22Rv1 (cell line): ENCODE data around the gene ARX.

Experiments used
- ZFX ChIP-seq: fragments of 450-650 bp; IDR thresholded peaks from 2 replicates; pipeline ENCODE4 v1.6.1; 2017; ENCODE audit warnings: antibody characterized with exemption, borderline replicate concordance
- TF ChIP-seq, protein P1 (sequence below): fragments of 450-650 bp; IDR thresholded peaks from 2 replicates; pipeline ENCODE4 v1.5.1; 2017; ENCODE audit warnings: mild to moderate bottlenecking

GRCh38 chrX:25004040-25004439 lies 11.7 kb downstream of the ARX start:
- TF ChIP-seq, protein P1, sequence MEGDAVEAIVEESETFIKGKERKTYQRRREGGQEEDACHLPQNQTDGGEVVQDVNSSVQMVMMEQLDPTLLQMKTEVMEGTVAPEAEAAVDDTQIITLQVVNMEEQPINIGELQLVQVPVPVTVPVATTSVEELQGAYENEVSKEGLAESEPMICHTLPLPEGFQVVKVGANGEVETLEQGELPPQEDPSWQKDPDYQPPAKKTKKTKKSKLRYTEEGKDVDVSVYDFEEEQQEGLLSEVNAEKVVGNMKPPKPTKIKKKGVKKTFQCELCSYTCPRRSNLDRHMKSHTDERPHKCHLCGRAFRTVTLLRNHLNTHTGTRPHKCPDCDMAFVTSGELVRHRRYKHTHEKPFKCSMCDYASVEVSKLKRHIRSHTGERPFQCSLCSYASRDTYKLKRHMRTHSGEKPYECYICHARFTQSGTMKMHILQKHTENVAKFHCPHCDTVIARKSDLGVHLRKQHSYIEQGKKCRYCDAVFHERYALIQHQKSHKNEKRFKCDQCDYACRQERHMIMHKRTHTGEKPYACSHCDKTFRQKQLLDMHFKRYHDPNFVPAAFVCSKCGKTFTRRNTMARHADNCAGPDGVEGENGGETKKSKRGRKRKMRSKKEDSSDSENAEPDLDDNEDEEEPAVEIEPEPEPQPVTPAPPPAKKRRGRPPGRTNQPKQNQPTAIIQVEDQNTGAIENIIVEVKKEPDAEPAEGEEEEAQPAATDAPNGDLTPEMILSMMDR, result no peak
- no peak for TF ChIP-seq ZFX
